ENCODE results near the gene SEMG1. TPM values are rescaled to one million over a fixed set of nuclear protein-coding genes. Genes with fewer than 3 reads are reported as not detected.
A peak's percentile ranks its signal among the peaks of the same experiment; 100 is the strongest.

Gene SEMG1
- total RNA-seq, 4 donors from 2014 or later, result not detected

GRCh38 chr20:45221076-45221475 is 14.2 kb downstream of the SEMG1 start, which contains the start of gene SEMG2:
SEMG2 (plus strand) TSS chr20:45221373; CDS start chr20:45221390, 17 bp downstream.
- Histone ChIP-seq H3K36me3 (no peaks in the 10 kb centered on the region), H3K4me1 (no peaks in the 10 kb centered on the region), H3K27ac (no peak within 1 kb of the TSS), H3K9me3 (no peaks in the 10 kb centered on the region), H3K4me3 (no peak within 1 kb of the TSS), H3K27me3 (no peaks in the 10 kb centered on the region)
- 90% methylated on average over 4 of the region's 4 CpGs for WGBS
- TF ChIP-seq CTCF (IDR thresholded peaks at IDR 0.05), result no peak
- no peak for TF ChIP-seq POLR2AphosphoS5 (IDR thresholded peaks at IDR 0.05)
- TF ChIP-seq EP300 (IDR thresholded peaks at IDR 0.05), result no peak
- TF ChIP-seq POLR2A (IDR thresholded peaks at IDR 0.05), result no peak
- no peak for DNase-seq (ENCODE audit: low spot score in 2 of 2)

DNA sequence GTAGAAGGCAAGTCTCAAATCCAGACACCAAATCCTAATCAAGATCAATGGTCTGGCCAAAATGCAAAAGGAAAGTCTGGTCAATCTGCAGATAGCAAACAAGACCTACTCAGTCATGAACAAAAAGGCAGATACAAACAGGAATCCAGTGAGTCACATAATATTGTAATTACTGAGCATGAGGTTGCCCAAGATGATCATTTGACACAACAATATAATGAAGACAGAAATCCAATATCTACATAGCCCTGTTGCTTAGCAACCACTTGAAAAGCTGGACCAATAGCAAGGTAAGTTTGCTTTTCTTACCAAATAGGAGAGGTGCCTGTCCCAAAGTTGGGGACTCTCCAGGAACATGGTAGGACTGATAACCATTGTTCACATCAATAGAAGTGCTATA is 16.3 kb downstream of the SEMG1 start:
- no peaks in the 10 kb centered on the region for H3K4me1 ChIP-seq
- no peak for DNase-seq (ENCODE audit: low spot score in 2 of 2)
- TF ChIP-seq EP300 (IDR thresholded peaks at IDR 0.05) (no peak), POLR2AphosphoS5 (IDR thresholded peaks at IDR 0.05) (no peak), CTCF (IDR thresholded peaks at IDR 0.05) (no peak), POLR2A (IDR thresholded peaks at IDR 0.05) (no peak)
- no peaks in the 10 kb centered on the region for H3K27me3 ChIP-seq
- H3K9me3 ChIP-seq, result no peaks in the 10 kb centered on the region
- no peaks in the 10 kb centered on the region for H3K36me3 ChIP-seq
- H3K27ac ChIP-seq, result no peak overlapping the region
- no peak overlapping the region for H3K4me3 ChIP-seq

GRCh38 chr20:45226287-45226686 is 19.5 kb downstream of the SEMG1 start:
- TF ChIP-seq EP300 (IDR thresholded peaks at IDR 0.05) (no peak), POLR2AphosphoS5 (IDR thresholded peaks at IDR 0.05) (no peak), CTCF (IDR thresholded peaks at IDR 0.05) (no peak), POLR2A (IDR thresholded peaks at IDR 0.05) (no peak)
- 88% methylated on average over 1 of the region's 1 CpG for WGBS

GRCh38 chr20:45229264-45230056 is 22.6 kb downstream of the SEMG1 start:
- Histone ChIP-seq H3K27ac (no peak overlapping the region), H3K36me3 (no peaks in the 10 kb centered on the region), H3K9me3 (peaks cover 3% of the 10 kb centered on the region), H3K4me1 (no peaks in the 10 kb centered on the region), H3K4me3 (no peak overlapping the region), H3K27me3 (peaks cover 7% of the 10 kb centered on the region)
- TF ChIP-seq POLR2A (IDR thresholded peaks at IDR 0.05) (no peak), CTCF (IDR thresholded peaks at IDR 0.05) (peak in 1 of 2 donors; percentile 21), EP300 (IDR thresholded peaks at IDR 0.05) (no peak), POLR2AphosphoS5 (IDR thresholded peaks at IDR 0.05) (no peak)
- 73% methylated on average over 17 of the region's 18 CpGs for WGBS
- no peak for DNase-seq (ENCODE audit: low spot score in 2 of 2)

More at GRCh38 chr20:45226287-45226686, 19.5 kb downstream of the SEMG1 start:
- H3K4me3 ChIP-seq, result no peak overlapping the region
- H3K4me1 ChIP-seq, result no peaks in the 10 kb centered on the region
- no peaks in the 10 kb centered on the region for H3K36me3 ChIP-seq
- peaks cover 7% of the 10 kb centered on the region for H3K27me3 ChIP-seq
- no peaks in the 10 kb centered on the region for H3K9me3 ChIP-seq
- DNase-seq (ENCODE audit: low spot score in 2 of 2), result no peak
- no peak overlapping the region for H3K27ac ChIP-seq

- no peak overlapping the region for H3K27ac ChIP-seq
- no peak overlapping the region for H3K4me3 ChIP-seq
- TF ChIP-seq POLR2A (IDR thresholded peaks at IDR 0.05) (no peak), POLR2AphosphoS5 (IDR thresholded peaks at IDR 0.05) (no peak), CTCF (IDR thresholded peaks at IDR 0.05) (no peak), EP300 (IDR thresholded peaks at IDR 0.05) (no peak)
- peaks cover 12% of the 10 kb centered on the region for H3K9me3 ChIP-seq
- DNase-seq (ENCODE audit: low spot score in 2 of 2), result no peak
- H3K36me3 ChIP-seq, result no peaks in the 10 kb centered on the region
- peaks cover 11% of the 10 kb centered on the region for H3K27me3 ChIP-seq
- 68% methylated on average over 9 of the region's 9 CpGs for WGBS
- H3K4me1 ChIP-seq, result no peaks in the 10 kb centered on the region
Measured at GRCh38 chr20:45230631-45231030, 23.8 kb downstream of the SEMG1 start.
